Endodermal cell (in vitro differentiated cells): ENCODE results near the gene EXOC3L2. TPM values are rescaled to one million over a fixed set of nuclear protein-coding genes. Genes with fewer than 3 reads are reported as not detected.

ENCODE experiments used
- DNase-seq: peaks from one replicate; pipeline ENCODE4 v3.0.0-alpha.2; 2017
- H3K27ac ChIP-seq: 2 replicates; pipeline ENCODE4 v1.5.1; 2013; ENCODE audit warnings: mild to moderate bottlenecking, low read depth, low read length, moderate library complexity
- H3K27me3 ChIP-seq: 2 replicates; pipeline ENCODE4 v1.6.1; 2013; ENCODE audit warnings: mild to moderate bottlenecking, low read length, moderate library complexity; ENCODE audit not compliant: insufficient read depth, control insufficient read depth, poor library complexity, severe bottlenecking
- H3K36me3 ChIP-seq: 2 replicates; pipeline ENCODE4 v1.7.0; 2013; ENCODE audit warnings: mild to moderate bottlenecking, low read length, moderate library complexity; ENCODE audit not compliant: control insufficient read depth, insufficient read depth
- H3K4me1 ChIP-seq: one replicate; pipeline ENCODE4 v1.7.0; 2013; ENCODE audit warnings: low read length; ENCODE audit not compliant: control insufficient read depth, insufficient read depth
- H3K4me3 ChIP-seq: 2 replicates; pipeline ENCODE4 v1.5.1; 2013; ENCODE audit warnings: mild to moderate bottlenecking, low read length, moderate library complexity
- H3K9ac ChIP-seq: 2 replicates; pipeline ENCODE4 v1.6.1; 2013; ENCODE audit warnings: mild to moderate bottlenecking, low read length, moderate library complexity; ENCODE audit not compliant: poor library complexity, severe bottlenecking; ENCODE audit errors: extremely low read depth
- H3K9me3 ChIP-seq: 2 replicates; pipeline ENCODE4 v1.6.1; 2013; ENCODE audit warnings: mild to moderate bottlenecking, low read length, moderate library complexity; ENCODE audit not compliant: control insufficient read depth
- H3K27ac Mint-ChIP-seq: 2 replicates; pipeline ENCODE4 v1.8.0; 2020; ENCODE audit warnings: mixed read lengths
- H3K27me3 Mint-ChIP-seq: 2 replicates; pipeline ENCODE4 v1.8.0; 2021; ENCODE audit warnings: mild to moderate bottlenecking, mixed read lengths; ENCODE audit not compliant: insufficient read depth
- H3K36me3 Mint-ChIP-seq: 2 replicates; pipeline ENCODE4 v1.8.0; 2020; ENCODE audit warnings: low read depth, mixed read lengths
- H3K4me1 Mint-ChIP-seq: 2 replicates; pipeline ENCODE4 v1.8.0; 2020; ENCODE audit warnings: mixed read lengths
- H3K4me3 Mint-ChIP-seq: 2 replicates; pipeline ENCODE4 v1.8.0; 2020; ENCODE audit warnings: mild to moderate bottlenecking, moderate library complexity, mixed read lengths
- H3K9me3 Mint-ChIP-seq: 2 replicates; pipeline ENCODE4 v1.8.0; 2020; ENCODE audit warnings: mild to moderate bottlenecking, mixed read lengths
- WGBS, 2 experiments: methylation state at CpG; one replicate each; pipeline versions ENCODE4 v1.1.5 to v1.1.7; 2013; ENCODE audit warnings: missing lambda C conversion rate in 2 of 2, mixed read lengths in 1 of 2; ENCODE audit not compliant: insufficient coverage in 1 of 2, insufficient read length in 1 of 2; 5-methylcytosine and 5-hydroxymethylcytosine counted together
- total RNA-seq, 2 donors: library from RNA; stranded (reverse); fragmentation: NEBNext Ultra II Directional in 1 of 2; extraction: Animal tissue kit (Norgen Biotek cat#: 25700) in 1 of 2; gene quantifications; 2 replicates in 1 of 2; 3 replicates in 1 of 2; pipeline ENCODE4 v1.2.1, GENCODE V29; 2021
- TF ChIP-seq, protein P1 (sequence below): fragments of 200-600 bp; sonication (generic); conservative IDR thresholded peaks from 2 replicates; pipeline ENCODE4 v1.5.0; 2021; ENCODE audit warnings: antibody characterized with exemption, mild to moderate bottlenecking

Gene EXOC3L2
- total RNA-seq, 2 donors from 2014 or later = 0.11 TPM; not detected in 1

DNA sequence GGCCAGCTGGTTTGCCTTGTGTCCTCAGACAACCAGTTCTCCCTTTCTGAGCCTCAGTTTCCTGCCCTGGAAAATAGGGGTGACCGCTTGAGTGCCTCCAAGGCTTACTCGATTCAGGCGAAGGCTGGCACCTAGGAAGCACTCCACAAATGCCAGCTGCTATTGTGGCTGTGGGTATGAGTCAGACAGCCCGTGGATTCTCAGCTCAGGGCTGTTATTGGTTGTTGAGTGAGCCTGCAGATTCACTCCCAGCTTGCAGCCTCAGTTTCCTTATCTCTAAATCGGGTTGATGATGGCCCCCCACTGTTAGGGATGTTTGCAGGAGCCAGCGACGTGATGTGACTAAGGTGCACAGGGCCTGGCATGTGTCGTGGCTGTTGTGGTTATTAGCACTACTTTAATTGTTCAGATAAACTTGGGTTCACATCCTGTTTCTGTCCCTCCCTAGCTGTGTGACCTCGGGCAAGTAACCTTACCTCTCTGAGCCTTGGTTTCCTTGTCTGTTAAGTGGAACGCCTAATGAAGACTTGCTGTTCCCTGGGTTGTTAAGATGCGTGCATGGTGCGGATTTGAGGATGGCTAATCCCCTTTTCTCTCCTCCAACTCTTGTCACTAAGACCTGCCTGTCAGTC is 8.3 kb upstream of the EXOC3L2 start:
- Histone ChIP-seq H3K27me3 (no peaks in the 10 kb centered on the region), H3K4me1 (no peaks in the 10 kb centered on the region), H3K36me3 (peaks cover 10% of the 10 kb centered on the region), H3K9ac (no peak overlapping the region), H3K27ac (no peak overlapping the region), H3K9me3 (no peaks in the 10 kb centered on the region), H3K4me3 (peak overlapping the region; percentile 84)
- Mint-ChIP-seq H3K36me3 (peaks cover 11% of the 10 kb centered on the region), H3K9me3 (no peaks in the 10 kb centered on the region), H3K27ac (no peak overlapping the region), H3K4me3 (peak overlapping the region; percentile 67), H3K4me1 (peaks cover 17% of the 10 kb centered on the region), H3K27me3 (peaks cover 17% of the 10 kb centered on the region)
- WGBS, 2 experiments = 89 to 90% methylated on average over 8 to 12 of the region's 12 CpGs
- DNase-seq = no peak
- TF ChIP-seq, protein P1, sequence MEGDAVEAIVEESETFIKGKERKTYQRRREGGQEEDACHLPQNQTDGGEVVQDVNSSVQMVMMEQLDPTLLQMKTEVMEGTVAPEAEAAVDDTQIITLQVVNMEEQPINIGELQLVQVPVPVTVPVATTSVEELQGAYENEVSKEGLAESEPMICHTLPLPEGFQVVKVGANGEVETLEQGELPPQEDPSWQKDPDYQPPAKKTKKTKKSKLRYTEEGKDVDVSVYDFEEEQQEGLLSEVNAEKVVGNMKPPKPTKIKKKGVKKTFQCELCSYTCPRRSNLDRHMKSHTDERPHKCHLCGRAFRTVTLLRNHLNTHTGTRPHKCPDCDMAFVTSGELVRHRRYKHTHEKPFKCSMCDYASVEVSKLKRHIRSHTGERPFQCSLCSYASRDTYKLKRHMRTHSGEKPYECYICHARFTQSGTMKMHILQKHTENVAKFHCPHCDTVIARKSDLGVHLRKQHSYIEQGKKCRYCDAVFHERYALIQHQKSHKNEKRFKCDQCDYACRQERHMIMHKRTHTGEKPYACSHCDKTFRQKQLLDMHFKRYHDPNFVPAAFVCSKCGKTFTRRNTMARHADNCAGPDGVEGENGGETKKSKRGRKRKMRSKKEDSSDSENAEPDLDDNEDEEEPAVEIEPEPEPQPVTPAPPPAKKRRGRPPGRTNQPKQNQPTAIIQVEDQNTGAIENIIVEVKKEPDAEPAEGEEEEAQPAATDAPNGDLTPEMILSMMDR = no peak

DNA sequence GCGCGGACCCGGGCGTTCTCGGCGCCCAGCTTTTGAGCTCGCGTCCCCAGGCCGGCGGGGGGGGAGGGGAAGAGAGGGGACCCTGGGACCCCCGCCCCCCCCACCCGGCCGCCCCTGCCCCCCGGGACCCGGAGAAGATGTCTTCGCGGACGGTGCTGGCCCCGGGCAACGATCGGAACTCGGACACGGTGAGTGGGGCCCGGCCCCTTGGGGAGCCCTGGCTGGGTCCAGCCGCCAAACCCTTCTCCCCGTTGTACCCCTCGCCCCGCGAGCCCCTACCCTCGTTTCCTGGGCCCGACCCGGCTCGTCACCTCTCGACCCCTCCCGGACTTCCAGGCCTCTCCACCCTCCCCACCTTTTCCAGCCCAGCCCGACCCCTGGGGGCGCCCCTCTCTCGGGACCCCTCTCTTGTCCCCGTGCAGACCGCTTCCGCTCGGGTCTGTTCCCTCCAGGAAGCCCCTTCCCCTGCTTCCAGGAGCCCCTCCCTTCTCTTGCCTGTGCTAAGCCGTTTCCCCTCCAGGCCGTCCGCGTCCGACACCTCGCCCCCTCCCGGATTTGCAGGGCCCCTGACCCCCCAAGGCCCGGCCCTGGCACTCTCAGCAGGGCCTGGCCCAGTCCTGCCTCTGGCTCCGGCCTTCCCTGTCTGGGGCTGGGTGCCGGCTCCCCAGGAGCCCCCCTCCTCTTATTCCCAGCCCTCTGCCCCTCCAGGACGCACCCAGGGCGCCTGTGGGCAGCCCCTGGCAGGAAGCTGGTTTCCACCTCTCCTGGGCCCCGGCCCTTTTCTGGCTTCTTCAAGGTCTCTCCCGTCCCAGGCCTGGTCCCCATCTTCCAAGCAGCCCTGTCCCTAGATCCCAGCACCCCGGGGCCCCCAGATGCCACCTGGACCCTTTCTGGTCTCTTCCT is 6.5 kb upstream of the EXOC3L2 start:
- Mint-ChIP-seq H3K9me3 (no peaks in the 10 kb centered on the region), H3K36me3 (peaks cover 9% of the 10 kb centered on the region), H3K27ac (peak overlapping the region; percentile 44), H3K4me1 (peaks cover 17% of the 10 kb centered on the region), H3K4me3 (peak overlapping the region; percentile 67), H3K27me3 (peaks cover 19% of the 10 kb centered on the region)
- H3K4me3 ChIP-seq = peak overlapping the region; percentile 84
- TF ChIP-seq, protein P1 = no peak
- H3K27me3 ChIP-seq = no peaks in the 10 kb centered on the region
- peak overlapping the region; percentile 68 for H3K9ac ChIP-seq
- H3K27ac ChIP-seq = peak overlapping the region; percentile 24
- peaks cover 10% of the 10 kb centered on the region for H3K36me3 ChIP-seq
- no peaks in the 10 kb centered on the region for H3K4me1 ChIP-seq
- no peaks in the 10 kb centered on the region for H3K9me3 ChIP-seq
- WGBS, 2 experiments = 5% methylated on average over 18 to 46 of the region's 57 CpGs
- DNase-seq = peak; percentile 76

DNA sequence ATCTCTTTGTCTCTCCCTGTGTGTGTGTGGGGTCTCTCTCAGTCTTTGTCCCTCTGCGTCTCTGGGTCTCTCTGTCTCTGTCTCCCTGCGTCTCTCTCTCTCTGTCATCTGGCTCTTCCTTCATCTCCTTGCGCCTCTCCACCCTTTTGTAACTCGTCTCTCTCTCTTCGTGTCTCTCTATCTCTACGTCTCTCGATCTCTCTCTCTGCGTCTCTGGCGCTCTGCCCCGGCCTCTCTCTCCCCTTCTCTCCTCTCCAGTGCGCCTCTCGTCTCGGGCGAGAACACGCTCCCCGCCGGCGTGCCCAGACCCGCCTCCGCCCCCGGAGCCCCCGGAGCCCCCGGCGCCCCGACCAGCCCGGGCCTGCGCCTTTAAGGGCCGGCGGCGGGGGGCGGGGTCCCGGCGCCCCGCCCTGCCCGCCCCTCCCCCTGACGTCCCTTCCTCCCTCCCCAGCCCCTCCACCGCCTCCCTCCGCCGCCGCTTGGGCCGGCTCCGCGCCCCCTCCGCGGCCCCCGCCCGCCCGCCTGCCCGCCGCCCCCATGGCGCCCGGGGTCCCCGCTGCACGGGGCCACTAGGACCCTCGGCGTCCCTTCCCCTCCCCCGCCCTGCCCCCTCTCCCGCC is 5.7 kb upstream of the EXOC3L2 start, which contains the start of gene MARK4:
Gene MARK4, plus strand, starts transcription at position 440 of the 620 bp plus-strand sequence. CDS start 318 bp downstream, outside the sequence.
- Mint-ChIP-seq H3K4me3 (peak within 1 kb of the TSS; percentile 67), H3K4me1 (peaks cover 17% of the 10 kb centered on the region), H3K27ac (peak within 1 kb of the TSS; percentile 44), H3K36me3 (peaks cover 6% of the 10 kb centered on the region), H3K27me3 (peaks cover 19% of the 10 kb centered on the region), H3K9me3 (no peaks in the 10 kb centered on the region)
- TF ChIP-seq, protein P1 = no peak
- Histone ChIP-seq H3K4me3 (peak within 1 kb of the TSS; percentile 87), H3K36me3 (peaks cover 10% of the 10 kb centered on the region), H3K9ac (peak within 1 kb of the TSS; percentile 68), H3K27ac (peak within 1 kb of the TSS; percentile 24), H3K9me3 (no peaks in the 10 kb centered on the region), H3K27me3 (no peaks in the 10 kb centered on the region), H3K4me1 (no peaks in the 10 kb centered on the region)
- WGBS, 2 experiments = 0% methylated on average over 15 to 20 of the region's 58 CpGs
- DNase-seq = peak; percentile 82
